B cell (primary cell): ENCODE data around the gene GNAI3. TPM values are rescaled to one million over a fixed set of nuclear protein-coding genes. Genes with fewer than 3 reads are reported as not detected.

ENCODE experiments used
- ATAC-seq: fragments of 200-7000 bp; cut with Tn5 transposase; one replicate; pipeline ENCODE4 v1.10.0; 2021; ENCODE audit warnings: low read depth, mild to moderate bottlenecking, moderate number of reproducible peaks, moderate library complexity
- CTCF ChIA-PET: fragments of 350-600 bp; sonication (Branson Sonifier 250); formaldehyde crosslinking; loops from one replicate; lab custom pipeline; 2021; ENCODE audit warnings: antibody characterized with exemption, inconsistent platforms; lab: Charles Lee
- POLR2A ChIA-PET: fragments of 350-600 bp; sonication (Branson Sonifier 250); formaldehyde crosslinking; loops from one replicate; lab custom pipeline; 2021; ENCODE audit warnings: antibody characterized with exemption; lab: Charles Lee
- DNase-seq: peaks from one replicate; pipeline ENCODE4 v3.0.0; 2013
- H2AFZ ChIP-seq: 2 replicates; pipeline ENCODE4 v1.6.1; 2012; ENCODE audit warnings: mild to moderate bottlenecking, low read depth, low read length; ENCODE audit not compliant: insufficient read depth, poor library complexity, severe bottlenecking
- H3K27ac ChIP-seq, 2 donors: 1 replicate in 1 of 2; 2 replicates in 1 of 2; pipeline ENCODE4 v1.5.1; 2012 to 2013; ENCODE audit warnings: low read length in 2 of 2, mild to moderate bottlenecking in 2 of 2, moderate library complexity in 1 of 2
- H3K27me3 ChIP-seq, 4 experiments: fragments of 200-600 bp in 1 of 4; sonication (generic) in 1 of 4; replicated peaks in 1 of 4; 1 replicate in 2 of 4; 2 replicates in 2 of 4; pipeline versions ENCODE4 v1.6.1 to v1.7.0; 2013 to 2016; ENCODE audit warnings: low read length in 3 of 4, mild to moderate bottlenecking in 2 of 4, mixed read lengths in 1 of 4, moderate library complexity in 1 of 4; ENCODE audit not compliant: insufficient read depth in 4 of 4, control insufficient read depth in 3 of 4; ENCODE audit errors: control extremely low read depth in 1 of 4
- H3K36me3 ChIP-seq, 2 experiments: replicated peaks in 1 of 2; 1 replicate in 1 of 2; 2 replicates in 1 of 2; pipeline versions ENCODE4 v1.6.1 to v1.7.1; 2013; ENCODE audit warnings: low read length in 1 of 2; ENCODE audit not compliant: insufficient read depth in 2 of 2, control insufficient read depth in 1 of 2; ENCODE audit errors: control extremely low read depth in 1 of 2, extremely low read depth in 1 of 2
- H3K4me1 ChIP-seq, 2 donors: fragments of 200-600 bp in 1 of 2; sonication (generic) in 1 of 2; 1 replicate in 1 of 2; 2 replicates in 1 of 2; pipeline versions ENCODE4 v1.5.1 to v1.6.1; 2013 to 2017; ENCODE audit warnings: low read length in 2 of 2; ENCODE audit not compliant: control insufficient read depth in 2 of 2, insufficient read depth in 2 of 2
- H3K4me2 ChIP-seq: replicated peaks from 2 replicates; pipeline ENCODE3; 2012; ENCODE audit warnings: mild to moderate bottlenecking, low read depth, low read length; ENCODE audit not compliant: poor library complexity, severe bottlenecking
- H3K4me3 ChIP-seq, 5 experiments: fragments of 200-600 bp in 1 of 5; sonication (generic) in 1 of 5; 1 replicate in 3 of 5; 2 replicates in 2 of 5; pipeline versions ENCODE4 v1.5.1 to v1.7.0; 2011 to 2016; ENCODE audit warnings: low read length in 4 of 5, mild to moderate bottlenecking in 4 of 5, low read depth in 2 of 5, control low read depth in 1 of 5, moderate library complexity in 1 of 5; ENCODE audit not compliant: insufficient read depth in 1 of 5; ENCODE audit errors: control extremely low read depth in 1 of 5, extremely low read depth in 1 of 5
- H3K79me2 ChIP-seq: fragments of 200-600 bp; sonication (generic); one replicate; pipeline ENCODE4 v1.6.0; 2016; ENCODE audit warnings: low read length; ENCODE audit not compliant: control insufficient read depth, insufficient read depth
- H3K9ac ChIP-seq: fragments of 200-600 bp; sonication (generic); 2 replicates; pipeline ENCODE4 v1.6.1; 2017; ENCODE audit warnings: mild to moderate bottlenecking, low read length, moderate library complexity
- H3K9me3 ChIP-seq, 3 donors: one replicate each; pipeline versions ENCODE4 v1.6.1 to v1.7.1; 2013; ENCODE audit warnings: low read length in 2 of 3; ENCODE audit not compliant: control insufficient read depth in 2 of 3, insufficient read depth in 1 of 3; ENCODE audit errors: control extremely low read depth in 1 of 3
- H4K20me1 ChIP-seq: 2 replicates; pipeline ENCODE4 v1.6.0; 2012; ENCODE audit warnings: mild to moderate bottlenecking, low read length; ENCODE audit not compliant: insufficient read depth, control insufficient read depth, poor library complexity, severe bottlenecking
- H3K27ac Mint-ChIP-seq: one replicate; pipeline ENCODE4 v1.8.0; 2021; ENCODE audit warnings: mixed read lengths
- H3K27me3 Mint-ChIP-seq: one replicate; pipeline ENCODE4 v1.8.0; 2021; ENCODE audit warnings: mixed read lengths
- H3K4me1 Mint-ChIP-seq: one replicate; pipeline ENCODE4 v1.8.0; 2021; ENCODE audit warnings: mixed read lengths
- H3K4me3 Mint-ChIP-seq: one replicate; pipeline ENCODE4 v1.8.0; 2021; ENCODE audit warnings: mixed read lengths
- H3K9me3 Mint-ChIP-seq: one replicate; pipeline ENCODE4 v1.8.0; 2022; ENCODE audit warnings: mixed read lengths; ENCODE audit not compliant: insufficient read depth
- CTCF ChIP-seq: fragments of 200-600 bp; IDR thresholded peaks from one replicate; pipeline ENCODE4 v1.8.0; 2022; ENCODE audit warnings: antibody characterized with exemption, mild to moderate bottlenecking
- EZH2 ChIP-seq: IDR thresholded peaks from 2 replicates; pipeline ENCODE4 v1.6.1; 2012; ENCODE audit warnings: borderline replicate concordance, low read depth, mild to moderate bottlenecking, moderate library complexity, low read length; ENCODE audit not compliant: insufficient read depth, poor library complexity, severe bottlenecking
- WGBS: methylation state at CpG from one replicate; pipeline ENCODE4 v1.1.5; 2013; ENCODE audit warnings: missing lambda C conversion rate; ENCODE audit not compliant: insufficient coverage; 5-methylcytosine and 5-hydroxymethylcytosine counted together
- intact Hi-C: fragments of 100-400 bp; cut with micrococcal nuclease; formaldehyde crosslinking; loops from one replicate; pipeline ENCODE4 v1.10.0; 2022
- polyA plus RNA-seq: library from polyadenylated mRNA; depleted of rRNA; stranded (reverse); fragments of >200 nt; gene quantifications from 2 replicates; pipeline ENCODE4 v1.2.3, GENCODE V29; 2012
- total RNA-seq, 2 donors: library from RNA; stranded (reverse); fragments of 120-200 nt in 1 of 2; gene quantifications; 1 replicate in 1 of 2; 2 replicates in 1 of 2; pipeline versions ENCODE4 v1.2.3 to v1.2.4, GENCODE V29; 2013 to 2022

GNAI3 gene
- total and polyA plus RNA-seq, 2 donors (not counting 1 experiment from before 2014, with no cell fraction given), result 1.6 to 8.5 TPM

GRCh38 chr1:109625176-109625575, 76.8 kb downstream of the GNAI3 start:
- H3K27ac Mint-ChIP-seq, result peak overlapping the region; percentile 88
- H3K4me3 Mint-ChIP-seq, result no peak overlapping the region
- Histone ChIP-seq H3K4me3 (no peak overlapping the region), H3K9ac (no peak overlapping the region), H3K27ac (peak overlapping the region; percentile 60 to 64), H3K27me3 (no peaks in the 10 kb centered on the region), H3K79me2 (peaks cover 37% of the 10 kb centered on the region), H3K4me2 (no peak overlapping the region), H2AFZ (no peak overlapping the region), H3K4me1 (peaks cover 37 to 48% of the 10 kb centered on the region in 2 donors), H3K9me3 (no peaks in the 10 kb centered on the region), H4K20me1 (peaks cover 8% of the 10 kb centered on the region), H3K36me3 (peaks cover 0 to 37% of the 10 kb centered on the region in 2 experiments)
- POLR2A ChIA-PET, result interaction anchor here (0.9 to 1.8 kb wide), 3 partner anchors 20 to 78 kb away, joined by 3 to 4 read pairs (median 3); partner anchors contain the start of gene GNAI3
- intact Hi-C loops, result no loop called here
- DNase-seq, result no peak
- CTCF ChIA-PET, result interaction anchor here (1.7 to 7.3 kb wide), 5 partner anchors 15 to 359 kb away, joined by 6 to 64 read pairs (median 13); partner anchors contain the start of genes AHCYL1 and GNAI3
- peaks cover 48% of the 10 kb centered on the region for H3K4me1 Mint-ChIP-seq
- H3K9me3 Mint-ChIP-seq, result no peaks in the 10 kb centered on the region
- WGBS, result 95% methylated on average over 16 of the region's 16 CpGs
- no peak for ATAC-seq
- no peaks in the 10 kb centered on the region for H3K27me3 Mint-ChIP-seq
- TF ChIP-seq CTCF (no peak), EZH2 (no peak)

GRCh38 chr1:109625601-109626560, 77.5 kb downstream of the GNAI3 start:
- H2AFZ ChIP-seq, result no peak overlapping the region
- peak; percentile 10 for DNase-seq
- ChIA-PET CTCF (interaction anchor here (1.1 to 7.3 kb wide), 4 partner anchors 14 to 358 kb away, joined by 3 to 64 read pairs (median 10); partner anchors contain the start of genes AHCYL1 and GNAI3), POLR2A (no interaction called here)
- H4K20me1 ChIP-seq, result peaks cover 8% of the 10 kb centered on the region
- Mint-ChIP-seq H3K27ac (peak overlapping the region; percentile 88), H3K4me3 (peak overlapping the region; percentile 26), H3K27me3 (no peaks in the 10 kb centered on the region), H3K4me1 (peaks cover 47% of the 10 kb centered on the region), H3K9me3 (no peaks in the 10 kb centered on the region)
- H3K4me1 ChIP-seq, result peaks cover 37 to 43% of the 10 kb centered on the region in 2 donors
- peaks cover 0 to 40% of the 10 kb centered on the region in 2 experiments for H3K36me3 ChIP-seq
- no peak for ATAC-seq
- H3K27me3 ChIP-seq, result no peaks in the 10 kb centered on the region
- H3K4me3 ChIP-seq, result no peak overlapping the region
- peaks cover 30% of the 10 kb centered on the region for H3K79me2 ChIP-seq
- TF ChIP-seq EZH2 (no peak), CTCF (no peak)
- no peak overlapping the region for H3K27ac ChIP-seq
- no peak overlapping the region for H3K4me2 ChIP-seq
- WGBS, result 94% methylated on average over 27 of the region's 32 CpGs
- intact Hi-C loops, result no loop called here
- no peak overlapping the region for H3K9ac ChIP-seq
- no peaks in the 10 kb centered on the region for H3K9me3 ChIP-seq
